ENCODE measurements around the gene KCNC1.
A peak's percentile ranks its signal among the peaks of the same experiment; 100 is the strongest.

KCNC1 gene

DNA sequence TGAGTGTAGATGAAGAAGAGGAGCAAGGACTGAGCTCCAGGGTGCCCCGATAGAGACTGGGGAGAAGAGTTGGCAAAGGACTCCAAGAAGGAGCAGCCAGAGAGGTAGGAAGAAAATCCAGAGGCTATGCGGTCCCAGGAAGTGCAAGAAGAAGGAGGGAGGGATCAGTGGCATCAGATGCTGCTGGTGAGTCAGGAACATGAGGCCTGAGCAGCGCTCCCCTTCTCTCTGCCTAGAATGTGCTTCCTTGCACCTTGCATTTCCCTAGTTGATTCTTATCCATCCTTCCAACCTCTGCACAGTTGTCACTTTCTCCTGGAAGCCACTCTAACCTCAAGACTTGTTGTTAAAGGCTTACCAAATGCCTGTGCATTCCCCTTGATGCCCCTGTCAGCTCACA lies 21.3 kb downstream of the KCNC1 start:
- DNase-seq (ENCODE audit: low spot score): no peak

DNA sequence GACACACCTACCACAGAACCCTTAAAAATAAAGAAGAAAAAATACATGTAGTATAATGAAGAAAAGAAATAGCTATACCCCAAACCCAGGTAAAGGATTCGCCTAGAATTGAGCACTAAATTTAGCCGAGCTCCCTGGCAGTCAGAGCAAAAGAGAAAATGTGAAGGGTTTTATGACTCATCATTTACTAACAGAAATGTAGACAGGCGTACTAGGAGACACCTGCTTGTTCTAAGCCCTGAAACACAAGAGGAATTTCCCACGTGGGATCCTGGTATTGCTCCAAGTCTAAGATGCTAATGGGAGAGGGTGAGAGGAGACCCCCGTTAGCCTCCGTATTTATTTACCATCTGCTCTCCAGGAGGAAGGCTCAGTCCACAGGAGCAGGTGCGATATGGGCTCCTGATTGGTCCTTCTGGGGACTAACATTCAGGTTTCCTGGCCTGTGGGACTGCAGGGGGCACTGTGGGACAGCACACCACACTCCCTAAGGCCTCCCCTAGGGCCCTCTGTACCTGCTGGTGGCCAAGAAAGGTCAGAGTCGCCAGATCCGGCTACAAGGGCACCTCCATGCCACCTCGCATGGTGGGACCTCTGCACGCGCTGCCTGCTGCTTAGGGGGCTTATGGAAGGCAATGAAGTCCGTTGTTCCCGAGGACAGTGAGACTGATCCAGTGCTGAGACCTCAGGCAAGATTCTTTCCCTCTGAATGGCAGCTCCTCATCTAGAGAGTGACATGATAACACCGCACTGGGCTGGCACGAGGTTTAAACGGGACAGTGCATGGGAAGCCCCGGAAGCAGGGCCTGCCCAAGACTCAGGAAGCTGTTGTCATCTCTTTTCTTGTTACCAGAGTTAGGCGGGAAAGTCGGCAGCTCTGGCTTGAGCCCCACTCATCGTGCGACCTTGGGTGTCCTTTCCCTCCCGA lies 25.8 kb downstream of the KCNC1 start:
- peak; percentile 58 for DNase-seq (ENCODE audit: low spot score)

DNA sequence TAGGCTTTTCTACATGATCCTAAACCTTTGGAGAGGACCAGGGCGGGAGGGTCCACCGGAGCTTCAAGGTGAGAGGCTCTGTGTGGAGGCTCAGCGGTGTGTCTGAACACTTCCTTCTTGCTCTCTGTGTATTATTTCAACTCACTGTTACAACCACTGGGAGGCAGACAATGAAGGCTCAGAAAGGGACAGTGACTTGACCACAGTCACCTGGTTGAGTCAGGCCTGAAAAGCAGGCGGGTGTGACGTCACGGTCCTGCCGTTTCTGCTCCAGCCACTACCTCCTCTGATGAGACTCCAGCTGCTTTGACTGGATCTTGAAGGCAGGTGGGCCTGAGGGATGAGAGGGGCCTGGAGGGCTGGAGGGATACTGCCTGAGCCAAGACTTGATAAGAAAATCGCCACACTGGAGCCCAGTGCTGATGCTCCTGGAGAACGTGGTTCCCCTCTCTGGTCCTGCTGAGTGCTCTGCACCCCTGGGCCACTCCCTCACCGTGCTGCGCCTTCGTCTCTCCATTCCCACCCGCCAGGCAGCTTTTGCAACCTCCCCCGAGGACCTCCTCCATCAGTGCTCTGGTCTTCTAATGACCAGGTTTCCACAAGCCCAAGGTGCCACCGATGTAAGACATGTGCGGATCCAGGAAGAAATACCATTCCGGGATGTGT lies 27.9 kb downstream of the KCNC1 start:
- DNase-seq (ENCODE audit: low spot score): peak; percentile 22

DNA sequence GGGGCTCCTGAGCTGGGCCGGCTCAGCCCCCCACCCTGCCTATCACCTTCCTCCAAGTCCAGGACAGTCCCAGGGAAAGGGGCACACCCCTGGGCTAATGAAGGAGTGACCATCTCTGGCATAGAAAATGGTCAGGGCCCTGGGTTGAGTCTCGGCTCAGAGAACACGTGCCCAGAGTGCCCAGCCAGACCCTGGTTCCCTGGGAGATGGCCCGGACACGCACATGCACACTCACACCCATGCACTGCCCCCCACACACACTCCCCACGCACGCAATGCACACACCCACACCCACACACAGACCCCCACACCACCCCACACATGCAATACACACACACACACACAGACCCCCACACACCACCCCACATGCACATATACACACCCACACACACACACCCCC lies 28.7 kb downstream of the KCNC1 start:
- no peak for DNase-seq (ENCODE audit: low spot score)

DNA sequence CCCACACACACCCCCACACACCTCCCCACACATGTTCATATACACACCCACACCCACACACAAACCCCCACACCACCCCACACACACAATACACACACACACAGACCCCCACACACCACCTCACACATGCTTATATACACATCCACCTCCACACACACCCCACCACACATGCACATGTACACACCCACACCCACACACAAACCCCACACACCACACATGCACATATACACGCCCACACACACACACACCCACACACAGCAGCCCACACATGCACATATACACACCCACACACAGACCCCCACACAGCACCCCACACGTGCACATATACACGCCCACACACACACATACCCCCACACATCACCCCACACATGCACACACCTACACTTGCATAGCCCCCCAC lies 29.1 kb downstream of the KCNC1 start:
- DNase-seq (ENCODE audit: low spot score): no peak

DNA sequence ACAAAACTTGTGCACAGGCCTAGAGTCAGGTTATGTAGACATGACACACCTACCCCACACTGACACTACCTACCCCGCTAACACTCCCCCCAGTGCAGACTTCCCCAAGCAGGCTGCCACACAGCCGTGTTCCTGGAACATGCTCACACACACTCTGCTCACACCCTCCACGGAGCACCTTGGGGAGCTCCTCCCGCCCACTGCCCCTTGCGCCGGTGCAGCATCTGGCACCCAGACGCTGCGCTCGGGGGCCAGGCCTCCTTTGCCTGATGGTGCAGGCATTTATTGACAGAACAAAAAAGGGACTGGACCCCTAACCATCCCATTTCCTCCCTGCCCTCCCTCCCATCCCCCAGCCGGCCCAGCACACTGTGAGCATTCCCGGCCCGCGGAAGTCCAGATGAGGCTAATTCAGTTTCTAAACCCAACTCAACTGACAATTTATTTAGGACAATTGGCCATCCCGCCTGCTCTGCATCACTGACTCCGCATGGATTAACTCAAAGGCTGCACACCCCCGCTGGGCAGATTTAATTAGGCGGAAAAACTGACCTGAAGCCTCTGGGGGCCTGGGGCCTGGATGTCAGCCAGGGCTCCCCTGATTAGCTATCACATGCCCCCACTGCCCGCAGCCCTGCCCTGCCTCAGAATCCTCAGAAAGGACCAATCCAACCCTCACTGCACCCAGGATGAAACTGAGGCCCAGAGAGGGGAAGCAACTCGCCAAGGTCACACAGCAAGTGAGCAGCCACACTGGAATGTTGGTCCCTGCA lies 30.1 kb downstream of the KCNC1 start:
- no peak for DNase-seq (ENCODE audit: low spot score)

DNA sequence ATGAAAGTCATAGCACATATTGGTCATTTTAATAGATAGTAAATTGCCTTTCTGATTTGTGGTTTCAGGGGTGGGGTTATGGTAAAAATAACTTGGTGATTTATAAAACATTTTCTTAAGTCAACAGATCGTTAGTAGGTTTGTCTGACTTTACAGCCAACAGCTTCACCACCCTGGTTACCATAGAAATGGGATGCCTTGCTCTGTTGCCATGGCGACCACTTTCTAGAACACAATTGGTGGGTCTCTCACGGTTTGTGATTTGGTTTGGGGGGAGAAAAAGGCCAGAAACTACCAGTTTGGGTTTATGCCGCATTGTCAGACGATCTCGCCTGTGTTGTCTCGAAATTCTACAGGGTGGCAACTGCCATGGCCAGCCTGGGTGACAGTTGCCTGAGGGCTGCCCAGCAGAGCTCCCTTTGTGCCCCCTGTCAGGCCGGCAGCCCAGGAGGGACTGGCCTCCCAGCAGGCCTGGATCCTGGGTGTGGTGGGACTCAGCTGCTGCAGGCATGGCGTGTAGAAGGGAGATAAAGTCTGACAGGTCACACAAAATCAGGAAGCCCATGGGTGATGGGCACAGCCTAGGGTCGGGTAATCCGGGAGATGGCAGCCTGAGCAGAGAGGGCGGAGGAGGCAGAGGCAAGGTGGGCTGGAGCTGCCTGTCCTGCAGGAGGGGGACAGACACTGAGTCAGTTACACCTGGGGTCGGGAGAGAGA lies 30.9 kb downstream of the KCNC1 start:
- no peak for DNase-seq (ENCODE audit: low spot score)

DNA sequence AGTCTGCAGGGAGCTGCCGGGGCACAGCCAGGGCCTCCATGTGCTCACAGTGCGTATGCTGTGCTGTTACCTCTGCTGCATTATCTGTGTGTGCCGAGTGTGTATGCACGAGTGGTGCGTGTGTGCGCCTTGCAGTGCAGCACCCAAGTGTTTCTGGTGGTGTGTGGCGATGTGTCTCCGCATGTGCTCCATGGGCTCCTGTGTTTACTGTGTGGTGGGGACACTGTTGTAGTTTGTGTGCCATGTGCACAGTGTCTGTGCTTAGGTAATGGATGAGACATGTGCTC lies 31.4 kb downstream of the KCNC1 start:
- DNase-seq (ENCODE audit: low spot score): no peak

DNA sequence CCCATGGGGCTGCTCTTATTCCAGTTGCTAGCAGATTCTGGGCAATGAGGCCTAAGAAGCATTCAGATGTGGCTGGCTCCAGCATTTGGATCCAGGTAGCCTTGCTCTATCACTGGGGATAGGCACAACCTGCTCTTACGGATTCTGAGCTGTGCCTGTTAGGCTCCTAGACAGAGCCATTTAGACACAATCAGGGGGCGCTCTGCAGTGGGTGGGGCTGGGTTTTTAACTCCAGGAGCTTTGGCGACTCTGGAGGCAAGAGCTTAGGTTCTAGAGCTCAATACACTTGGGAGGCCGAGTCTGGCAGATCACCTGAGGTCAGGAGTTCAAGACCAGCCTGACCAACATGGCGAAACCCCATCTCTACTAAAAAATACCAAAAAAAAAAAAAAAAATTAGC lies 32.0 kb downstream of the KCNC1 start:
- DNase-seq (ENCODE audit: low spot score): no peak

DNA sequence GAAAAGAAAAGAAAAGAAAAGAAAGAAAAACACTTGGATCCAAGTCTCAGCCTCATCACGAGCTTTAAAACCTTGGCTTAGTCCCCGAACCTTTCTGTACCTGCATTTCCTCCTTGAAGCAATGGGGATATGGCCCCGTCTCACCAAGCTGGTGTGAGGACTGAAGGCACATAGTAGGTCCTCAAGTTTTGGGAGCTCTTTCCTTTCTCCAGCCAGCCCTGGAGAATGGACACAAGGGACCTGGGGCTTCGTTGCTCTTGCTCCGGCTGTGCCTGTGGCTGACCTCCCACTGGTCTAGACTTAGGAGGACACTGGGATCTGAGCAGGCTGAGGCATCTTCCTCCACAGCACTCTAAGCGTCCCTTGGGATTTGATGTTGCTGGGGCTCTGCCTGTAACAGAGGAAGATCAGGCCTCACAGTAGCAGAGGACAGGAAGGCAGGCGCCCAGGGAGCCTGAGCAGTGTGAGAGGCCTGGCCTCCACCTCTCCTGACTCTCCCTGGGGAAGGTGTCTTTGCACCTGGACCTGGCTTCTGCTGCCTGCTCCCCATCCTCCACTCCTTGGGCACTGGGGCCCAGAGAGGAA lies 32.8 kb downstream of the KCNC1 start:
- DNase-seq (ENCODE audit: low spot score): no peak

DNA sequence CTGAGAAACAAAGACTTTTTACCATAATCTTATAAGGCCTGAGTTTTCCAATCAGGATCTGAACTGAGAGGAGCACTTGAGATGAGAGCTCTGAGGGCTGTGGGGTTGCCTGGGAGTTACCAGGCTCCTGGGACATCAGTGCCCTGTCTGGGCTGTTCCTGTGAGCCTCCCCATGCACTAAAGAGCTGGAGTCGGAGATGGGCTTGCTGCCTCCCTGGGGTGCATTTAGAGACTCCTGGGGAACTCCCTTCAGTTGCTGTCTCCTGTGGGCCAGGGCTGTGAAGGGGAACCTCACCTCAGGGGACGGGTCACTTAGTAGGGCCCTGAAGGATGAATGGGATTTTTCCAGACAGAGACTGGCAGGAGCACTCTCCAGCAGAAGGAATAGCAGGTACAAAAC lies 33.3 kb downstream of the KCNC1 start:
- no peak for DNase-seq (ENCODE audit: low spot score)

DNA sequence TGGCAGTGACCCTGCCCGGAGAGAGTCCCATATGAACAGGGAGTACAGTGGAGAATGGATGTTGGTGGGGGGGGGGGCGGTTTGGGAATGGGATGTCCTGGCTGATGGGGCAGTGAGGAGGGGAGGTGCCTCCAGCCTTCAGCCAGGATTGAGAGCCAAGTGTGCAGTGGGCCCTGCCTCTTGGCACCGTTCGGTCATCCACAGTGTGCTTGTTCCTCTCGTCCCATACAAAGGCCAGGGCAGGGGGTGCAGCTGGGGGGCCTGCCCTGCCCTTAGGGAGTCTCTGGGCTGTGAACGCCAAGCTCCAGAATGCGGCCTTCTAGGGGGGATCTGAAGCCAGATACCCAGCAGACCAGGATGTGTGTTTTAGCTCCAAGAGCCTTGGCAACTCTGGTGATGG lies 34.0 kb downstream of the KCNC1 start:
- no peak for DNase-seq (ENCODE audit: low spot score)

DNA sequence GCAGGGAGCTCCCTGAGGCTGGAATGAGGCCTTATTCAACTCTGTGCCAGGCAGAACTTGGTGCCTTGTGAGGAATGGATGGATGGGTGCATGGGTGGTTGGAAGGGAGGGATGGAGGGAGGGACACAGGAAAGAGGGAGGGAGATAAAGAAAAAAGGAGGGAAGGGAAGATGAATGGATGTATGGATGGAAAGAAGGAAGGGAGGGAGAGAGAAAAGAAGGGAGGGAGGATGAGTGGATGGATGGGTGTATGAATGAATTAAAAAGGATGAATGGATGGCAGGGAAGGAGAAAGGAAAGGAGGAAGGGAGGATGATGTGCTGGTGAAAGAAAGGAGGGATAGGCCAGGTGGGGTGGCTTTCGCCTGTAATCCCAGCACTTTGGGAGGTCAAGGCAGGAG lies 34.6 kb downstream of the KCNC1 start:
- DNase-seq (ENCODE audit: low spot score): no peak

DNA sequence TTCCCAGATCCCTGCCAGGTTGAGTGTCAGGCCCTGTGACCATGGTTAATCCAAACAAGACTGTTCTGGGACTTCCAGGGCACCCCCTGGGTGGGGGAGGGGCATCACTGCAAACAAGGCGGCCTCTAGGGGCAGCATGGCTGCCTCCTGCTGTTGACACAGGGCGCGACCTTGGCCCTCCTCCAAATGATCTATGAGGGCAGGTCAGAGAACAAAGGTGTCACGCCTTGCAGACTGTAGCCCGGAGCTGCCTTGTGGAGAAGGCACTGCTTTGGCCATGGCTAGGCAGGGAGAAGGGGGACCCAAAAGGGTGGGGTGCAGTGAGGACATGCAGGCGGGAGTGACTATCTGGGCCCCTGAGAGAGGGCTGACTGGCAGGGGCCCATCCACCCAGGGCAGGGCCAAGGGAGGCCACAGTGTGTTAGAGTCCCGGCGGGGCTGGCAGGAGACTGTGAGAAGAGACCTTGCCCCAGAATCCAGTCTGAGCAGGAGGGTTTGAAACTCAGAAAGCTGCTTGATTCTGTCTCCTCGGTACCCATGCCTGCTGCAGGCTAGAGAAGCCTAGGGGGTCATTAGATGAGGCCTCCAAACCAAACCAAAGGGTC lies 35.6 kb downstream of the KCNC1 start:
- DNase-seq (ENCODE audit: low spot score): no peak

DNA sequence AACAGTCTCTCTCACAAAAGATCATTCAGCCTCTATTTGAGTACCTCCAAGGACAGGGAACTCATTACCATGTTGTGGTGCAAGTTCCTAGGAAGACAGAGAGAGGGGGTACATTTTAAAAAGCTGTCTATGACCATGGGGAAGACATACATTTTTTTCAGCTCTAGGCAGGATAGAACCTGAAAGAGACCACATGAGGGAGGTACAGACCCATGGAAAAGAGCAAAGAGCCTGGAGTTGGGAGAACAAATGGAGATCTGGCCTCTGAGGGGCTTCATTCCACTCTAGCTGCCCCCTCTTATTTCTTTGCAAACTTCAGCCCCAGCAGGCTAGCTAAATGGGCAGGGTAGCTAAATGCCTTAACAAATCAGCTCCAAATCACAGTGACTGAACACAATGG lies 36.3 kb downstream of the KCNC1 start:
- DNase-seq (ENCODE audit: low spot score): no peak

DNA sequence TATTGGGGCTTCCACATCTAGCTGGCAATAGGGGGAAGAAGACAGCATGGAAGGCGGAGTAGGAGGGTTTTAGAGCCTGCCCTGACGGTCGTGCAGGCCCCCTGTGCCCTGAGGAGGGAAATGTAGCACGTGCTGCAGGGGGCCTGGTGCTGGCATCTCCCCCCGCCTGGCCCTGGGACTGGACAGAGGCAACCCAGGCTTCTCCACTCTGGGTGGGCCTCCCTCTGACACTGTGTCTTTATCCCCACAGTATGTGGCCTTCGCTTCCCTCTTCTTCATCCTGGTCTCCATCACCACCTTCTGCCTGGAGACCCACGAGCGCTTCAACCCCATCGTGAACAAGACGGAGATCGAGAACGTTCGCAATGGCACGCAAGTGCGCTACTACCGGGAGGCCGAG lies 36.8 kb downstream of the KCNC1 start:
- DNase-seq (ENCODE audit: low spot score): no peak

DNA sequence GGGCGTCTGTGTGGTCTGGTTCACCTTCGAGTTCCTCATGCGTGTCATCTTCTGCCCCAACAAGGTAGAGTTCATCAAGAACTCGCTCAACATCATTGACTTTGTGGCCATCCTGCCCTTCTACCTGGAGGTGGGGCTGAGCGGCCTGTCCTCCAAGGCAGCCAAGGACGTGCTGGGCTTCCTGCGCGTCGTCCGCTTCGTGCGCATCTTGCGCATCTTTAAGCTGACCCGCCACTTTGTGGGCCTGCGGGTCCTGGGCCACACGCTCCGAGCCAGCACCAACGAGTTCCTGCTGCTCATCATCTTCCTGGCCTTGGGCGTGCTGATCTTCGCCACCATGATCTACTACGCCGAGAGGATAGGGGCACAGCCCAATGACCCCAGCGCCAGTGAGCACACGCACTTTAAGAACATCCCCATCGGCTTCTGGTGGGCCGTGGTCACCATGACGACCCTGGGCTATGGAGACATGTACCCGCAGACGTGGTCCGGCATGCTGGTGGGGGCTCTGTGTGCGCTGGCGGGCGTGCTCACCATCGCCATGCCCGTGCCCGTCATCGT lies 37.3 kb downstream of the KCNC1 start:
- no peak for DNase-seq (ENCODE audit: low spot score)

DNA sequence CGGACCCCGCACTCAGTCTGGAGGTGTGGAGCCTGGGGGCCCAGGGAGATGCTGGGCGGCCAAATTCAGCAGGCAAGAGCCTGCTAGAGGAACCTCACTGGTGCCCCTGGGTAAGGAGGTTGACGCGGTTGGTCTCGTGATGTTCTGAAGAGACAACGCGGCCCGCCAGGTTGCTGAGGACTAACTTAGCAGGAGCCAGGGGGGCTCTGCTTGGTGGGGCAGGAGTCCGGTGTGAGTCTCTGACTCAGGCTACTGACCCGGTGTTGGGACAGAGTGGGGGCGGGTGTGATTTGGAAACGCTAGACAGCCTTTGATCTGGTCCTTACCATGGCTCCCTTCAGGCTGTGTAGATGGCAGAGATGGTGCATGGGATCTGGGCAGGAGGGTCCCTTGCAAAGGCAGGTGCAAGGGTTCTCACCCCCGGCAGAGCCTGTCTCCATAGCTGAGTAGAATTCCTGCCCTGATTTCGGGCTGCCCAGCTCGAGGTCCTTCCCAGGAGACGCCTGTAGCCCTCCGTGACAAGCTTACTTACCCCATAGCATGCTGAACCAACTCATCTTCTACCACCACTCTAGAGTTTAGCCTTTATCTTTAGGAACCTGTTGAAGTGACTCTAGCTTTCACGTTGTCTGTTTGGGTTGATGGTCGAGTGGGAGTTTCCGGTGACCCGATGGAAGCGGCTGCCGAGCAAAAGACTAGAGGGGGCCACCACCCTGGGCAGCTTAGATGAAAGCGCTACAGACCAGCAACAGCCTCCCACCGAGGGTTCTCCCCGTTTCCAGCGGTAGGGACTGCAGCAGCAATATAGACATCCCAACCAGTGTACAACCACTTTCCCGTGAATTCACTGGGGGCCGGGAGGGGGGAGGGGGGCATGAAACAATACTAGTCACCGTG lies 38.4 kb downstream of the KCNC1 start:
- no peak for DNase-seq (ENCODE audit: low spot score)

DNA sequence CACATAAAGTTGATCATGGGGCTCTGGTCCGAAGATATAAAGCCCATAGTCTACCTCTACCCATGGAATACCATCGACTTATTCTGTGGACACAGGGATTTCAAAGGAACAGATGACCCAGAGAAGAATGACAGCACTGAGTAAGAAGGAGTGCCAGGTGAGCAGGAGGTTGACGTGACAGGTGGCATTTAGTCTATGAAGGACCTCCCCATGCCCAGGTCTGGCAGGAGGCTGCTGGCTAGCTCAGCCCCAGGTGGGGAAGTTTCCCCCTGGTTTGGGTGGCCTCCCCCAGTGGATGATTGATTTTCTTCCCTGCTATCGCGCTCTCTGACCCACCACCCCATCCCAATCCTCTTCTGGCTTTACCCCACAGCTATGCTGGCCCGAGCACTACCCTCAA lies 39.1 kb downstream of the KCNC1 start:
- no peak for DNase-seq (ENCODE audit: low spot score)
